Ascending aorta (tissue), 2 donors: ENCODE results near the gene C2orf80. TPM values are rescaled to one million over a fixed set of nuclear protein-coding genes. Genes with fewer than 3 reads are reported as not detected.

Experiments used
- DNase-seq, 2 donors: peaks; one replicate each; pipeline ENCODE4 v3.0.0-alpha.2; 2019; ENCODE audit warnings: low spot score in 2 of 2
- H3K27ac ChIP-seq, 2 donors: fragments of 200-600 bp; sonication (generic); one replicate each; pipeline ENCODE4 v1.5.1; 2016 to 2017; ENCODE audit warnings: mild to moderate bottlenecking in 1 of 2
- H3K27me3 ChIP-seq: fragments of 200-600 bp; sonication (generic); one replicate; pipeline ENCODE4 v1.5.1; 2017
- H3K36me3 ChIP-seq, 2 donors: fragments of 200-600 bp; sonication (generic); one replicate each; pipeline ENCODE4 v1.5.1; 2016
- H3K4me1 ChIP-seq, 2 donors: fragments of 200-600 bp; sonication (generic); one replicate each; pipeline ENCODE4 v1.5.1; 2016 to 2017; ENCODE audit warnings: mild to moderate bottlenecking in 1 of 2
- H3K4me3 ChIP-seq, 2 donors: fragments of 200-600 bp; sonication (generic); one replicate each; pipeline ENCODE4 v1.5.1; 2016 to 2017; ENCODE audit warnings: mild to moderate bottlenecking in 1 of 2
- H3K9me3 ChIP-seq, 2 donors: fragments of 200-600 bp; sonication (generic); one replicate each; pipeline ENCODE4 v1.5.1; 2016
- CTCF ChIP-seq, 3 experiments: fragments of 200-600 bp in 2 of 3; fragments of 450-650 bp in 1 of 3; sonication (generic) in 2 of 3; IDR thresholded peaks; one replicate each; pipeline ENCODE4 v1.5.1; 2016 to 2019; ENCODE audit warnings: antibody characterized with exemption in 3 of 3, mild to moderate bottlenecking in 1 of 3, moderate library complexity in 1 of 3
- intact Hi-C: fragments of 100-400 bp; cut with DNase I; formaldehyde crosslinking; loops from one replicate; pipeline ENCODE4 v1.15.1; 2023
- total RNA-seq: library from RNA; depleted of rRNA; stranded (reverse); fragments of >200 nt; gene quantifications from one replicate; pipeline ENCODE4 v1.1.0, GENCODE V29; 2016

The C2orf80 gene
- total RNA-seq, 1 donor from 2014 or later, result not detected

GRCh38 chr2:208163489-208163888, 26.3 kb downstream of the C2orf80 start, which contains the start of gene CRYGA:
Gene CRYGA (minus strand): TSS chr2:208163589. CDS start chr2:208163556, 33 bp downstream.
- Histone ChIP-seq H3K9me3 (no peaks in the 10 kb centered on the region), H3K27ac (no peak within 1 kb of the TSS), H3K4me3 (no peak within 1 kb of the TSS), H3K27me3 (no peaks in the 10 kb centered on the region), H3K4me1 (no peaks in the 10 kb centered on the region), H3K36me3 (no peaks in the 10 kb centered on the region)
- no peak for TF ChIP-seq CTCF (IDR thresholded peaks at IDR 0.05)
- DNase-seq, result no peak
- intact Hi-C loops, result no loop called here

GRCh38 chr2:208156439-208156838, 33.4 kb downstream of the C2orf80 start:
- intact Hi-C loops, result no loop called here
- Histone ChIP-seq H3K9me3 (no peaks in the 10 kb centered on the region), H3K4me3 (no peak overlapping the region), H3K27me3 (no peaks in the 10 kb centered on the region), H3K4me1 (no peaks in the 10 kb centered on the region), H3K27ac (no peak overlapping the region), H3K36me3 (no peaks in the 10 kb centered on the region)
- no peak for TF ChIP-seq CTCF (IDR thresholded peaks at IDR 0.05)
- DNase-seq, result no peak

- intact Hi-C loops, result no loop called here
- Histone ChIP-seq H3K36me3 (no peaks in the 10 kb centered on the region), H3K4me1 (no peaks in the 10 kb centered on the region), H3K27ac (no peak overlapping the region), H3K4me3 (no peak overlapping the region), H3K9me3 (no peaks in the 10 kb centered on the region), H3K27me3 (no peaks in the 10 kb centered on the region)
- no peak for TF ChIP-seq CTCF (IDR thresholded peaks at IDR 0.05)
- DNase-seq, result no peak
These were observed 36.7 kb downstream of the C2orf80 start for GRCh38 chr2:208153156-208153555.

- Histone ChIP-seq H3K9me3 (no peaks in the 10 kb centered on the region), H3K36me3 (no peaks in the 10 kb centered on the region), H3K4me3 (no peak overlapping the region), H3K27ac (no peak overlapping the region), H3K4me1 (no peaks in the 10 kb centered on the region), H3K27me3 (no peaks in the 10 kb centered on the region)
- intact Hi-C loops, result no loop called here
- TF ChIP-seq CTCF (IDR thresholded peaks at IDR 0.05), result no peak
- DNase-seq, result no peak
These were observed 38.9 kb downstream of the C2orf80 start for GRCh38 chr2:208150956-208151355.

- Histone ChIP-seq H3K4me1 (no peaks in the 10 kb centered on the region), H3K9me3 (no peaks in the 10 kb centered on the region), H3K27me3 (no peaks in the 10 kb centered on the region), H3K36me3 (no peaks in the 10 kb centered on the region), H3K4me3 (no peak overlapping the region), H3K27ac (no peak overlapping the region)
- DNase-seq, result no peak
- TF ChIP-seq CTCF (IDR thresholded peaks at IDR 0.05), result no peak
- intact Hi-C loops, result no loop called here
These were observed 39.7 kb downstream of the C2orf80 start for GRCh38 chr2:208150094-208150493.

GRCh38 chr2:208148803-208149202, 41.0 kb downstream of the C2orf80 start:
- H3K36me3 ChIP-seq, result no peaks in the 10 kb centered on the region
- H3K27ac ChIP-seq, result no peak overlapping the region
- no peak overlapping the region for H3K4me3 ChIP-seq
- no peak for TF ChIP-seq CTCF (IDR thresholded peaks at IDR 0.05)
- no peak for DNase-seq
- H3K9me3 ChIP-seq, result no peaks in the 10 kb centered on the region
- no peaks in the 10 kb centered on the region for H3K27me3 ChIP-seq
- no peaks in the 10 kb centered on the region for H3K4me1 ChIP-seq
- intact Hi-C loops, result no loop called here
